ENCODE results near the gene ACTRT3. TPM values are rescaled to one million over a fixed set of nuclear protein-coding genes. Genes with fewer than 3 reads are reported as not detected.

Gene ACTRT3
- total RNA-seq, 2 donors from 2014 or later: 0.46 to 4.5 TPM

DNA sequence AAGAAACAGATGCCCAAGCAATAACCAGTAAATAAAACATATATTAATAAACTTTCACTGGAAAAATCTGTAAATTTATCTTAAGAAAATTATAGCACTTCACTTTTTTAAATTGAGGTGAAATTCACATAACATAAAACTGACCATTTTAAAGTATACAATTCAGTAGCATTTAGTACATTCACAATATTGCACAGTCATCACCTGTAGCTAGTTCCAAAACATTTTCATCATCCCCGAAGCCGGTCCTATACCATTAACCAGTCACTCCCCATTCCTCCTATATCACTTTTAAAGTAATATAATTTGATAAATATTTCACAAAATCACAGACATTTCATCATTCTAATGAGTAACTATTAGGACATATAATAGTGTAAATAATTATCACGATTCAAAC is 35.3 kb upstream of the ACTRT3 start:
- TF ChIP-seq POLR2AphosphoS5 (IDR thresholded peaks at IDR 0.05) (no peak), POLR2A (IDR thresholded peaks at IDR 0.05) (no peak)
- TF ChIP-seq, protein P1, sequence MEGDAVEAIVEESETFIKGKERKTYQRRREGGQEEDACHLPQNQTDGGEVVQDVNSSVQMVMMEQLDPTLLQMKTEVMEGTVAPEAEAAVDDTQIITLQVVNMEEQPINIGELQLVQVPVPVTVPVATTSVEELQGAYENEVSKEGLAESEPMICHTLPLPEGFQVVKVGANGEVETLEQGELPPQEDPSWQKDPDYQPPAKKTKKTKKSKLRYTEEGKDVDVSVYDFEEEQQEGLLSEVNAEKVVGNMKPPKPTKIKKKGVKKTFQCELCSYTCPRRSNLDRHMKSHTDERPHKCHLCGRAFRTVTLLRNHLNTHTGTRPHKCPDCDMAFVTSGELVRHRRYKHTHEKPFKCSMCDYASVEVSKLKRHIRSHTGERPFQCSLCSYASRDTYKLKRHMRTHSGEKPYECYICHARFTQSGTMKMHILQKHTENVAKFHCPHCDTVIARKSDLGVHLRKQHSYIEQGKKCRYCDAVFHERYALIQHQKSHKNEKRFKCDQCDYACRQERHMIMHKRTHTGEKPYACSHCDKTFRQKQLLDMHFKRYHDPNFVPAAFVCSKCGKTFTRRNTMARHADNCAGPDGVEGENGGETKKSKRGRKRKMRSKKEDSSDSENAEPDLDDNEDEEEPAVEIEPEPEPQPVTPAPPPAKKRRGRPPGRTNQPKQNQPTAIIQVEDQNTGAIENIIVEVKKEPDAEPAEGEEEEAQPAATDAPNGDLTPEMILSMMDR (IDR thresholded peaks at IDR 0.05): no peak
- Histone ChIP-seq H3K27ac (no peak overlapping the region), H3K36me3 (no peaks in the 10 kb centered on the region), H3K9me3 (no peaks in the 10 kb centered on the region), H3K4me3 (no peak overlapping the region), H3K4me1 (replicated peaks) (no peaks in the 10 kb centered on the region), H3K27me3 (replicated peaks; ENCODE audit: insufficient read depth) (no peaks in the 10 kb centered on the region)
- 94% methylated on average over 3 of the region's 3 CpGs for WGBS
- intact Hi-C loops (cut with DNase I): no loop called here
- DNase-seq (ENCODE audit: low spot score): no peak

DNA sequence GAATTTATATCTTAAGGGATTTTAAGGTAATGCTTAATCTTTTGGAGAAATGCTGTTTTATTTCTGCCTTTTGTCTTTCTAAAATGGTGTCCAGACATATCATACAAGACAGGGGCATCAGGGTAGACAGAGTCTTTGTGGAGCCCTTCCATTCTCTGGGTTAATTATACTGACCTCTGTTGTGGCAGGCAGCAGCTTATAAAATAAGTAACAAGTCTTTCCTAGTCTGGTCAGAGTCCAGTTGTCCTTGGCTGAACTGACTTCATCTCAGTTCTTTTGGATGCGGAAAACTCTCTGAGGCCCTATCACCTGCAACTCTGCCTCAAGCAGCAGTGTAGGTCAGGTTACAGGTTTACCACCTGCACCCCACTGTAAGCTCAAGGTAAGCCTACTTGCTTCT is 23.0 kb upstream of the ACTRT3 start:
- intact Hi-C loops (cut with DNase I): no loop called here
- Histone ChIP-seq H3K9me3 (no peaks in the 10 kb centered on the region), H3K4me1 (replicated peaks) (no peaks in the 10 kb centered on the region), H3K4me3 (no peak overlapping the region), H3K36me3 (no peaks in the 10 kb centered on the region), H3K27me3 (replicated peaks; ENCODE audit: insufficient read depth) (no peaks in the 10 kb centered on the region), H3K27ac (no peak overlapping the region)
- no peak for DNase-seq (ENCODE audit: low spot score)
- TF ChIP-seq, protein P1 (IDR thresholded peaks at IDR 0.05): no peak
- TF ChIP-seq POLR2AphosphoS5 (IDR thresholded peaks at IDR 0.05): no peak
- TF ChIP-seq POLR2A (IDR thresholded peaks at IDR 0.05): no peak
- 100% methylated on average over 1 of the region's 1 CpG for WGBS

DNA sequence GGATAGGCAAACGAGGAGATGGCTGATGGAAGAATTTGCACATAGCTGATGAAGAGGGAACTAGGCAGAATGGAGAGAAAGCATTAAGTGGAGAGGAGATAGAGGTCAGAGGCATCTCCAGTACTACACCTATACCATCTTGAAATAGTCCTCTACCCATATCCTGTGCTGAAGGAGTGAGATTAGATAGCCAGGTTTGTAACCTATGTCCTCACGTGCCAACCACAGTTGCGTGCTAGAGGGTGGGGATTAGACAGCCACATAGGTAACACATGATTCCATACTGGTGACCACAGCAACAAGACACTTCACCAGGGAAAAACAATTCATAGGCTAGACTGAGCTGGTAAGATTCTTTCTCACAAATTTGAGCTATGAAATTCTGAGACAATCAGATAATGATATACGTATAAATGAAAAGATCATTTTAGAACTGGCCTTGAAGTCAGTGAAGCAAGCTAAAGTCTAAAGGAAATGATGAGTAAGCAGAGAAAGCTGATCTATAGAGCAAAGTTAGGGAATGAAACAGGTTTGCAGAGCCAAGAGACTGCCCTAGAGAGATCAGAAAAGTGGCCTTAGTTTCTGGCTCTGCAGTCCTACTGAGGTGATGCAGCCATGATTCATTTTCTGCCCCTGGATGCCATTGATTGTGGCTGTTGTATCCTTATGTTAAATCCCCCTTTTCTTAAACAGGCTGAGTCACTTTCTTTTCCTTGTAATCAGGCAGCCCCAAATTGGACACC is 21.5 kb upstream of the ACTRT3 start:
- DNase-seq (ENCODE audit: low spot score): no peak
- H3K27me3 ChIP-seq (replicated peaks; ENCODE audit: insufficient read depth): no peaks in the 10 kb centered on the region
- no peaks in the 10 kb centered on the region for H3K4me1 ChIP-seq (replicated peaks)
- WGBS: 90% methylated on average over 4 of the region's 4 CpGs
- H3K36me3 ChIP-seq: peaks cover 0 to 6% of the 10 kb centered on the region in 2 donors
- no peak overlapping the region for H3K27ac ChIP-seq
- H3K9me3 ChIP-seq: no peaks in the 10 kb centered on the region
- TF ChIP-seq POLR2AphosphoS5 (IDR thresholded peaks at IDR 0.05): no peak
- TF ChIP-seq POLR2A (IDR thresholded peaks at IDR 0.05): no peak
- TF ChIP-seq, protein P1 (IDR thresholded peaks at IDR 0.05): no peak
- intact Hi-C loops (cut with DNase I): no loop called here
- no peak overlapping the region for H3K4me3 ChIP-seq

DNA sequence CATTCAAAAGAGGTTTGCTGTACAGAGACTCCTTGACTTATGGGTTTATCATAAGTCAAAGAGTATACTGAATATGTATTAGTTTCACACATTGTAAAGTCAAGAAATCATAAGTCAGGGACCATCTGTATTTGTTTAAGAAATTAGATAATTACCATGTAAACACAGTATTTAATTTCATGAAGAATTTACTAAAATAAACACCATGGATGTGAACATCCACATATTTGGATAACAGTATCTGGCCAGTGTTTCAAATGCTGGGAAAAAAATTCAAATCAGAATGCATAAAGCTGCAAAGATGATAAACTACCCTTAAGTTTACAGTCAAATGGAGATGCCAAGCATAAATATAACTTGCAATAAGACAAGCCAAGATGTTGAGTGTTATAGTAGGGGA is 20.9 kb upstream of the ACTRT3 start:
- no peak overlapping the region for H3K27ac ChIP-seq
- H3K36me3 ChIP-seq: peaks cover 0 to 7% of the 10 kb centered on the region in 2 donors
- no peak for DNase-seq (ENCODE audit: low spot score)
- no peaks in the 10 kb centered on the region for H3K27me3 ChIP-seq (replicated peaks; ENCODE audit: insufficient read depth)
- H3K9me3 ChIP-seq: no peaks in the 10 kb centered on the region
- no peaks in the 10 kb centered on the region for H3K4me1 ChIP-seq (replicated peaks)
- intact Hi-C loops (cut with DNase I): no loop called here
- no peak overlapping the region for H3K4me3 ChIP-seq
- TF ChIP-seq, protein P1 (IDR thresholded peaks at IDR 0.05): no peak
- TF ChIP-seq POLR2A (IDR thresholded peaks at IDR 0.05): no peak
- no peak for TF ChIP-seq POLR2AphosphoS5 (IDR thresholded peaks at IDR 0.05)

DNA sequence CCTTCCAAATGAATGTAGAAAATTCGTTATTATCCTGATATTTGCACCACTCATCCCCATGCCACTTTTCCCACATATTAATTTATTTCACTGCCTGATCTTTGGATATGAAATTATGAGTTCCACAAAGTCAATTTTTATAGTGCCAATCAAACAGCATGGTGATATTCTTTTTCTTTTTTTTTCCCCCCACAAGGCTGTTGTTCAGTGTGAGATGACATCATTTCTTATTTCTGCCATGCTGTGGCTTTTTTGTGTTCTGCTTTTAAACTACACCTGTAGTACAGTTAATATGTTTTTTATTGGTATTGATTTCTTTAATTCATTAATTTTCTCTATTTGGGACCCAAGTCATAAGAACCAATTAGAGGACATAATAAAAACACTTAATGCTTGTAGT is 18.4 kb upstream of the ACTRT3 start:
- no peaks in the 10 kb centered on the region for H3K4me1 ChIP-seq (replicated peaks)
- no peak for DNase-seq (ENCODE audit: low spot score)
- no peaks in the 10 kb centered on the region for H3K9me3 ChIP-seq
- H3K4me3 ChIP-seq: no peak overlapping the region
- H3K27ac ChIP-seq: no peak overlapping the region
- TF ChIP-seq POLR2A (IDR thresholded peaks at IDR 0.05) (no peak), POLR2AphosphoS5 (IDR thresholded peaks at IDR 0.05) (no peak)
- TF ChIP-seq, protein P1 (IDR thresholded peaks at IDR 0.05): no peak
- H3K36me3 ChIP-seq: peaks cover 0 to 7% of the 10 kb centered on the region in 2 donors
- 89% methylated on average over 1 of the region's 1 CpG for WGBS
- intact Hi-C loops (cut with DNase I): no loop called here
- H3K27me3 ChIP-seq (replicated peaks; ENCODE audit: insufficient read depth): no peaks in the 10 kb centered on the region

Data from prostate gland (tissue), 2 donors.